Measurements from ENCODE around the gene MOB3B.
"Not testable (repeated sequence)": the region's sequence is repeated elsewhere in the genome, so short reads cannot be mapped to it uniquely, and the experiment has no call there.

The MOB3B gene

GRCh38 chr9:27426511-27427271 is 102.9 kb downstream of the MOB3B start:
- DNase-seq (ENCODE audit: low read depth in 3 of 3, low spot score in 1 of 3), result no peak

GRCh38 chr9:27425827-27426510 is 103.6 kb downstream of the MOB3B start:
- no peak for DNase-seq (ENCODE audit: low read depth in 3 of 3, low spot score in 1 of 3)

- no peak for DNase-seq (ENCODE audit: low read depth in 3 of 3, low spot score in 1 of 3)
Measured at GRCh38 chr9:27423915-27424710, 105.5 kb downstream of the MOB3B start.

- no peak for DNase-seq (ENCODE audit: low read depth in 3 of 3, low spot score in 1 of 3)
Measured at GRCh38 chr9:27422279-27422834, 107.3 kb downstream of the MOB3B start.

- no peak for DNase-seq (ENCODE audit: low read depth in 3 of 3, low spot score in 1 of 3)
Measured at GRCh38 chr9:27421577-27421976, 108.0 kb downstream of the MOB3B start.

GRCh38 chr9:27419558-27419957 is 110.1 kb downstream of the MOB3B start:
- not testable (repeated sequence) for DNase-seq (ENCODE audit: low read depth in 3 of 3, low spot score in 1 of 3)

- DNase-seq (ENCODE audit: low read depth in 3 of 3, low spot score in 1 of 3), result no peak
Measured at GRCh38 chr9:27414220-27414761, 115.3 kb downstream of the MOB3B start.

- no peak for DNase-seq (ENCODE audit: low read depth in 3 of 3, low spot score in 1 of 3)
Measured at GRCh38 chr9:27413511-27414219, 115.9 kb downstream of the MOB3B start.

- DNase-seq (ENCODE audit: low read depth in 3 of 3, low spot score in 1 of 3), result no peak
Measured at GRCh38 chr9:27412963-27413362, 116.7 kb downstream of the MOB3B start.

GRCh38 chr9:27412081-27412480 is 117.5 kb downstream of the MOB3B start:
- no peak for DNase-seq (ENCODE audit: low read depth in 3 of 3, low spot score in 1 of 3)

GRCh38 chr9:27408482-27408881 is 121.1 kb downstream of the MOB3B start:
- DNase-seq (ENCODE audit: low read depth in 3 of 3, low spot score in 1 of 3), result no peak

- DNase-seq (ENCODE audit: low read depth in 3 of 3, low spot score in 1 of 3), result no peak
Measured at GRCh38 chr9:27408001-27408400, 121.6 kb downstream of the MOB3B start.

GRCh38 chr9:27407491-27407890 is 122.1 kb downstream of the MOB3B start:
- DNase-seq (ENCODE audit: low read depth in 3 of 3, low spot score in 1 of 3), result no peak

GRCh38 chr9:27404661-27405060 is 125.0 kb downstream of the MOB3B start:
- no peak for DNase-seq (ENCODE audit: low read depth in 3 of 3, low spot score in 1 of 3)

GRCh38 chr9:27402626-27403025 is 127.0 kb downstream of the MOB3B start:
- no peak for DNase-seq (ENCODE audit: low read depth in 3 of 3, low spot score in 1 of 3)

- no peak for DNase-seq (ENCODE audit: low read depth in 3 of 3, low spot score in 1 of 3)
Measured at GRCh38 chr9:27400334-27400880, 129.2 kb downstream of the MOB3B start.

GRCh38 chr9:27398982-27399653 is 130.5 kb downstream of the MOB3B start:
- DNase-seq (ENCODE audit: low read depth in 3 of 3, low spot score in 1 of 3), result no peak

- no peak for DNase-seq (ENCODE audit: low read depth in 3 of 3, low spot score in 1 of 3)
Measured at GRCh38 chr9:27396495-27396894, 133.1 kb downstream of the MOB3B start.

- no peak for DNase-seq (ENCODE audit: low read depth in 3 of 3, low spot score in 1 of 3)
Measured at GRCh38 chr9:27395484-27395921, 134.1 kb downstream of the MOB3B start.

GRCh38 chr9:27394826-27395201 is 134.8 kb downstream of the MOB3B start:
- DNase-seq (ENCODE audit: low read depth in 3 of 3, low spot score in 1 of 3), result no peak

Data from stimulated activated CD4-positive, alpha-beta T cell treated with anti-CD3 and anti-CD28 coated beads, TNF-alpha, amount 100 ng/mL, for 1 hour (primary cell).